GM10248 (cell line): ENCODE measurements around the gene OTP.

Experiments used
- CTCF ChIA-PET: fragments of 300-600 bp; sonication (Branson Sonifier 250); formaldehyde crosslinking; extraction: SDS; loops from one replicate; lab custom pipeline; 2021; ENCODE audit warnings: antibody characterized with exemption; lab: Yijun Ruan, JAX
- POLR2A ChIA-PET: fragments of 350-650 bp; sonication (Branson Sonifier 250); formaldehyde crosslinking; extraction: SDS; loops from one replicate; lab custom pipeline; 2020; ENCODE audit warnings: antibody characterized with exemption; lab: Yijun Ruan, JAX
- DNase-seq: peaks from one replicate; pipeline ENCODE4 v3.0.0; 2012; ENCODE audit errors: extremely low spot score
- CTCF ChIP-seq: IDR thresholded peaks from 2 replicates; pipeline ENCODE4 v1.5.1; 2012; ENCODE audit warnings: mild to moderate bottlenecking, low read depth; ENCODE audit errors: extremely low read depth, missing control alignments, control extremely low read depth

OTP gene

GRCh38 chr5:77637998-77638762 lies at the start of gene OTP:
Gene OTP (minus strand): TSS chr5:77638713. CDS start chr5:77638549, 164 bp downstream.
- no peak for TF ChIP-seq CTCF
- ChIA-PET CTCF (interaction anchor here (0.9 kb wide), 1 partner anchor 13 kb away, joined by 4 read pairs; no protein-coding TSS in a partner anchor), POLR2A (no interaction called here)
- no peak for DNase-seq

GRCh38 chr5:77683171-77683732 lies 44.7 kb upstream of the OTP start:
- no peak for DNase-seq
- no peak for TF ChIP-seq CTCF
- ChIA-PET POLR2A (no interaction called here), CTCF (interaction anchor here (1.0 to 1.3 kb wide), 2 partner anchors 9 to 26 kb away, joined by 3 read pairs; no protein-coding TSS in a partner anchor)

- ChIA-PET POLR2A (no interaction called here), CTCF (interaction anchor here (1.1 to 1.5 kb wide), 3 partner anchors 25 to 124 kb away, joined by 3 to 9 read pairs (median 4); no protein-coding TSS in a partner anchor)
- no peak for DNase-seq
- no peak for TF ChIP-seq CTCF
Observed at GRCh38 chr5:77670526-77670925, 32.0 kb upstream of the OTP start.

GRCh38 chr5:77669677-77670076 lies 31.2 kb upstream of the OTP start:
- ChIA-PET CTCF (interaction anchor here (1.0 to 1.5 kb wide), 4 partner anchors 24 to 123 kb away, joined by 3 to 9 read pairs (median 4); no protein-coding TSS in a partner anchor), POLR2A (no interaction called here)
- no peak for TF ChIP-seq CTCF
- DNase-seq, result no peak

- POLR2A ChIA-PET, result no interaction called here
- DNase-seq, result no peak
- CTCF ChIA-PET, result interaction anchor here (1.1 to 1.3 kb wide), 2 partner anchors 11 to 13 kb away, joined by 4 read pairs; no protein-coding TSS in a partner anchor
- TF ChIP-seq CTCF, result no peak
Observed at GRCh38 chr5:77663090-77663863, 24.8 kb upstream of the OTP start.

GRCh38 chr5:77662635-77663034 lies 24.1 kb upstream of the OTP start:
- ChIA-PET POLR2A (no interaction called here), CTCF (interaction anchor here (1.3 kb wide), 1 partner anchor 13 kb away, joined by 4 read pairs; no protein-coding TSS in a partner anchor)
- DNase-seq, result no peak
- TF ChIP-seq CTCF, result no peak
